ENCODE data around the gene LGALS1.

Gene LGALS1

GRCh38 chr22:37684803-37685615 is 9.6 kb downstream of the LGALS1 start:
- H3K27ac ChIP-seq (ENCODE audit: low read depth, low read length, poor library complexity, severe bottlenecking): peak overlapping the region; percentile 83
- no peaks in the 10 kb centered on the region for H3K9me2 ChIP-seq (ENCODE audit: low read depth, low read length)
- H3K27me3 ChIP-seq (ENCODE audit: insufficient read depth, low read length): no peaks in the 10 kb centered on the region
- no peaks in the 10 kb centered on the region for H3F3A ChIP-seq (ENCODE audit: insufficient read depth, low read length)
- no peaks in the 10 kb centered on the region for H3K9me3 ChIP-seq (ENCODE audit: low read length)
- no peak for TF ChIP-seq EZH2 (IDR thresholded peaks at IDR 0.05; ENCODE audit: borderline replicate concordance, low read length)
- TF ChIP-seq, protein P1, sequence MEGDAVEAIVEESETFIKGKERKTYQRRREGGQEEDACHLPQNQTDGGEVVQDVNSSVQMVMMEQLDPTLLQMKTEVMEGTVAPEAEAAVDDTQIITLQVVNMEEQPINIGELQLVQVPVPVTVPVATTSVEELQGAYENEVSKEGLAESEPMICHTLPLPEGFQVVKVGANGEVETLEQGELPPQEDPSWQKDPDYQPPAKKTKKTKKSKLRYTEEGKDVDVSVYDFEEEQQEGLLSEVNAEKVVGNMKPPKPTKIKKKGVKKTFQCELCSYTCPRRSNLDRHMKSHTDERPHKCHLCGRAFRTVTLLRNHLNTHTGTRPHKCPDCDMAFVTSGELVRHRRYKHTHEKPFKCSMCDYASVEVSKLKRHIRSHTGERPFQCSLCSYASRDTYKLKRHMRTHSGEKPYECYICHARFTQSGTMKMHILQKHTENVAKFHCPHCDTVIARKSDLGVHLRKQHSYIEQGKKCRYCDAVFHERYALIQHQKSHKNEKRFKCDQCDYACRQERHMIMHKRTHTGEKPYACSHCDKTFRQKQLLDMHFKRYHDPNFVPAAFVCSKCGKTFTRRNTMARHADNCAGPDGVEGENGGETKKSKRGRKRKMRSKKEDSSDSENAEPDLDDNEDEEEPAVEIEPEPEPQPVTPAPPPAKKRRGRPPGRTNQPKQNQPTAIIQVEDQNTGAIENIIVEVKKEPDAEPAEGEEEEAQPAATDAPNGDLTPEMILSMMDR (IDR thresholded peaks at IDR 0.05; ENCODE audit: low read length): no peak
- peak overlapping the region; percentile 97 for H3K4me2 ChIP-seq (ENCODE audit: low read length)
- H3K79me2 ChIP-seq (ENCODE audit: insufficient read depth, low read length): peaks cover 5% of the 10 kb centered on the region
- peaks cover 23% of the 10 kb centered on the region for H3K4me1 ChIP-seq (ENCODE audit: insufficient read depth, low read length, severe bottlenecking)
- H3K36me3 ChIP-seq (ENCODE audit: insufficient read depth, low read length): peaks cover 18% of the 10 kb centered on the region
- no peak overlapping the region for H3K4me3 ChIP-seq (ENCODE audit: low read depth, low read length, poor library complexity, severe bottlenecking)
- H2AFZ ChIP-seq (ENCODE audit: low read length): peak overlapping the region; percentile 89
- H4K20me1 ChIP-seq (ENCODE audit: insufficient read depth, low read length): no peaks in the 10 kb centered on the region
- peak overlapping the region; percentile 32; the same call in 1 of the 2 replicates for H3K9ac ChIP-seq (ENCODE audit: low read length)

DNA sequence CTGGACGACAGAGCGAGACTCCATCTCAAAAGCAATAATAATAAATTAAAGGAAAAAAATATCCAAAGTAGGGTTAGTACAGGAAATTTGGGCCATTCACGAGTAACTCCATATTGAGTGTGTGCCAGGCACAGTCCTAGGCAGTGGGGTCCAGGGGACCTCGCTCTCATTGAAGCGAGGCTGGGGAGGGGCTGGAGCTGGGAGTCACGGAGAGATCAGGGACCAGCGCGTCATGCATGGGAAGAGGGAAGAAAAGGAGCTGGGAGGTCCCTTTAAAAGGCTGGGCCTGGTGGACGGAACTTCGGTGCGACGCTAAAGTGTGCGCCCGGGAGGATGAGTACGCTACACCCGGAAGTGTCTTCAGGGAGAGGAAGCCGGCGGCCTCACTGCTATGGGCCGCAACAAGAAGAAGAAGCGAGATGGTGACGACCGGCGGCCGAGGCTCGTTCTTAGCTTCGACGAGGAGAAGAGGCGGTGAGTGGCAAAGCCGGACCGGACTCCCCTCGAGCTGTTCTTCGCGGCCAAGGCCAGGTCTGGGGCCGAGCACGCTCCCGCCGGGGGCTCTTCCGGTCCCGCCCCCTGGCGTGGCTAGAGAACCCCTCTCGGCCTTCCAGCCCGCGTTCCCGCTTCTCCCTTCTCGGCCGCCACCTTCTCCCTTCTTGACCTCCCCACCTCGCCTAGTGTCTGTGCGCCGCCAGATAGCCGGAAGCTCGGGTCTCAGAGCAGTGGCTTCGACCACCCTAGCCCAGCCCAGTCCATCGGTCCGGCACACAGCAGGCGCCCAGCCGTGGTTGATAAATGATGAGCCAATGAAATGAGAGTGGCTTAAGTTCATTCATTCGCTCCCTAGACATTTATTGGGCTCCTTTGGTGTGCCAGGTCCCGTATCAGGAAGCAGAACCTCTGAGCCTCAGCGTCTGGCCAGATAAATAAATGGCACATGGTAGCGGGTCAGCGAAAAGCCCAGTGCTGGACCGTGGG is 10.9 kb downstream of the LGALS1 start, which contains the start of gene NOL12:
TSS of gene NOL12 (plus strand) at position 342 of the 981 bp plus-strand sequence. CDS start at position 392, 50 bp downstream.
- peak within 1 kb of the TSS; percentile 97 for H3K4me2 ChIP-seq (ENCODE audit: low read length)
- H3K27ac ChIP-seq (ENCODE audit: low read depth, low read length, poor library complexity, severe bottlenecking): peak within 1 kb of the TSS; percentile 83
- H3K79me2 ChIP-seq (ENCODE audit: insufficient read depth, low read length): peaks cover 5% of the 10 kb centered on the region
- peak within 1 kb of the TSS; percentile 100 for H3K9ac ChIP-seq (ENCODE audit: low read length)
- H2AFZ ChIP-seq (ENCODE audit: low read length): peak within 1 kb of the TSS; percentile 89
- H3K4me1 ChIP-seq (ENCODE audit: insufficient read depth, low read length, severe bottlenecking): peaks cover 23% of the 10 kb centered on the region
- no peak for TF ChIP-seq EZH2 (IDR thresholded peaks at IDR 0.05; ENCODE audit: borderline replicate concordance, low read length)
- TF ChIP-seq, protein P1 (IDR thresholded peaks at IDR 0.05; ENCODE audit: low read length): no peak
- H3K27me3 ChIP-seq (ENCODE audit: insufficient read depth, low read length): no peaks in the 10 kb centered on the region
- H3K4me3 ChIP-seq (ENCODE audit: low read depth, low read length, poor library complexity, severe bottlenecking): peak within 1 kb of the TSS; percentile 100
- H3K9me2 ChIP-seq (ENCODE audit: low read depth, low read length): no peaks in the 10 kb centered on the region
- no peaks in the 10 kb centered on the region for H3K9me3 ChIP-seq (ENCODE audit: low read length)
- peaks cover 30% of the 10 kb centered on the region for H3K36me3 ChIP-seq (ENCODE audit: insufficient read depth, low read length)
- H3F3A ChIP-seq (ENCODE audit: insufficient read depth, low read length): no peaks in the 10 kb centered on the region
- no peaks in the 10 kb centered on the region for H4K20me1 ChIP-seq (ENCODE audit: insufficient read depth, low read length)

GRCh38 chr22:37690407-37690806 is 15.0 kb downstream of the LGALS1 start:
- H3F3A ChIP-seq (ENCODE audit: insufficient read depth, low read length): no peaks in the 10 kb centered on the region
- H3K27me3 ChIP-seq (ENCODE audit: insufficient read depth, low read length): no peaks in the 10 kb centered on the region
- no peak overlapping the region for H3K4me2 ChIP-seq (ENCODE audit: low read length)
- no peaks in the 10 kb centered on the region for H3K9me3 ChIP-seq (ENCODE audit: low read length)
- peaks cover 5% of the 10 kb centered on the region for H3K79me2 ChIP-seq (ENCODE audit: insufficient read depth, low read length)
- no peaks in the 10 kb centered on the region for H4K20me1 ChIP-seq (ENCODE audit: insufficient read depth, low read length)
- no peak overlapping the region for H3K27ac ChIP-seq (ENCODE audit: low read depth, low read length, poor library complexity, severe bottlenecking)
- H3K4me3 ChIP-seq (ENCODE audit: low read depth, low read length, poor library complexity, severe bottlenecking): no peak overlapping the region
- H3K36me3 ChIP-seq (ENCODE audit: insufficient read depth, low read length): peaks cover 55% of the 10 kb centered on the region
- H3K9me2 ChIP-seq (ENCODE audit: low read depth, low read length): no peaks in the 10 kb centered on the region
- H3K9ac ChIP-seq (ENCODE audit: low read length): no peak overlapping the region
- H3K4me1 ChIP-seq (ENCODE audit: insufficient read depth, low read length, severe bottlenecking): peaks cover 14% of the 10 kb centered on the region
- TF ChIP-seq, protein P1 (IDR thresholded peaks at IDR 0.05; ENCODE audit: low read length): no peak
- no peak for TF ChIP-seq EZH2 (IDR thresholded peaks at IDR 0.05; ENCODE audit: borderline replicate concordance, low read length)
- no peak overlapping the region for H2AFZ ChIP-seq (ENCODE audit: low read length)

Measured in OCI-LY1 (cell line).